Stimulated activated CD4-positive, alpha-beta T cell treated with anti-CD3 and anti-CD28 coated beads, Interleukin-15, amount 100 ng/mL, for 1 hour (primary cell): Measurements from ENCODE around the gene HMGXB3.
"Not testable (repeated sequence)": the region's sequence is repeated elsewhere in the genome, so short reads cannot be mapped to it uniquely, and the experiment has no call there.

ENCODE experiments used
- DNase-seq, 2 donors: peaks; one replicate each; pipeline ENCODE4 v3.0.0-alpha.2; 2020; ENCODE audit warnings: low read depth in 1 of 2, low spot score in 1 of 2

HMGXB3 gene

GRCh38 chr5:150081541-150082283 is 81.2 kb downstream of the HMGXB3 start:
- DNase-seq = no peak

DNA sequence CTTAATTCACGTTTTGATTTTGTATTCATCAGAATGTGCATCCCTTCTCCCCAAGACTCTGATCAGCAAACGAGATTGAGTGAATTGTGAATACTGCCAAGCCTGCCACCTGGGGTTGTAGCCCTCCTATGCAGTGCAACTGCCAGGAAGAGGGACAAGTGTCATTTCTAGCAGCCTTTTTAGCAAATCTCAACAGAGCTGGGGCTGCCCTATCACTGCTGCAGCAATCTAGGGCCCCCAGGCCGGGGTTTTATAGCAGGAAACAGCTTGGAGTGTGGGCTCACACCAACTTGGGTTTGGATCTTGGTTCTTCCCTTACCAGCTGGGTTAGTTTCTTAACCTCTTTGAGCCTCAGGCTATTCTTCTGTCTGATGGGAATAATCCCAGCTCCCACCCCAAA is 81.8 kb downstream of the HMGXB3 start:
- no peak for DNase-seq

DNA sequence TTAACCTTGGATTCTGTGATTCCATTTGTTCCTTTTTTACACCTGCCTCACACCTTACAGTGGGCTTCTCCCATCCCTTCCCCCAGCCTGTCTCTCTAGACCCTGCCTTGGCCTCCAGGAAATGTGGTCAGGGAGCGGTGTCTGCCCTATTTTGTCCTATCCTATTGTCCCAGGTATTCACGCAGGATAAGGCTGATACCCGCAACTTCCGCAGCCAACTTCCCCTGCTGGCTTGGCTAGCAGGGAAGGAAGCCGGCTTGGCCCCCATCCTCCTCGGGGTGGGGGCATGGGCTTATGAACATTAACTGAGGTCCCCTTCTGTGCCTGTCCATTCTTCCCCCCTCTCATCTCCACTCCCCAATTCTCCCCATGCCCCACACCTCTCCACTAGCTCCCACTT is 82.3 kb downstream of the HMGXB3 start:
- DNase-seq = no peak

GRCh38 chr5:150084754-150085153 is 84.2 kb downstream of the HMGXB3 start:
- not testable (repeated sequence) for DNase-seq

GRCh38 chr5:150085191-150085912 is 84.8 kb downstream of the HMGXB3 start:
- no peak for DNase-seq

- DNase-seq = no peak
Measured at GRCh38 chr5:150085950-150086715, 85.6 kb downstream of the HMGXB3 start, which contains the start of gene CSF1R. Gene CSF1R, minus strand, starts transcription at chr5:150086554. Its CDS starts 127 bp downstream, at chr5:150086427.

- no peak for DNase-seq
Measured at GRCh38 chr5:150092159-150092787, 91.7 kb downstream of the HMGXB3 start.

- no peak for DNase-seq
Measured at GRCh38 chr5:150097152-150097551, 96.6 kb downstream of the HMGXB3 start.

- no peak for DNase-seq
Measured at GRCh38 chr5:150101023-150101422, 100.5 kb downstream of the HMGXB3 start.
